ENCODE measurements around the gene CCDC88C.

Gene CCDC88C

DNA sequence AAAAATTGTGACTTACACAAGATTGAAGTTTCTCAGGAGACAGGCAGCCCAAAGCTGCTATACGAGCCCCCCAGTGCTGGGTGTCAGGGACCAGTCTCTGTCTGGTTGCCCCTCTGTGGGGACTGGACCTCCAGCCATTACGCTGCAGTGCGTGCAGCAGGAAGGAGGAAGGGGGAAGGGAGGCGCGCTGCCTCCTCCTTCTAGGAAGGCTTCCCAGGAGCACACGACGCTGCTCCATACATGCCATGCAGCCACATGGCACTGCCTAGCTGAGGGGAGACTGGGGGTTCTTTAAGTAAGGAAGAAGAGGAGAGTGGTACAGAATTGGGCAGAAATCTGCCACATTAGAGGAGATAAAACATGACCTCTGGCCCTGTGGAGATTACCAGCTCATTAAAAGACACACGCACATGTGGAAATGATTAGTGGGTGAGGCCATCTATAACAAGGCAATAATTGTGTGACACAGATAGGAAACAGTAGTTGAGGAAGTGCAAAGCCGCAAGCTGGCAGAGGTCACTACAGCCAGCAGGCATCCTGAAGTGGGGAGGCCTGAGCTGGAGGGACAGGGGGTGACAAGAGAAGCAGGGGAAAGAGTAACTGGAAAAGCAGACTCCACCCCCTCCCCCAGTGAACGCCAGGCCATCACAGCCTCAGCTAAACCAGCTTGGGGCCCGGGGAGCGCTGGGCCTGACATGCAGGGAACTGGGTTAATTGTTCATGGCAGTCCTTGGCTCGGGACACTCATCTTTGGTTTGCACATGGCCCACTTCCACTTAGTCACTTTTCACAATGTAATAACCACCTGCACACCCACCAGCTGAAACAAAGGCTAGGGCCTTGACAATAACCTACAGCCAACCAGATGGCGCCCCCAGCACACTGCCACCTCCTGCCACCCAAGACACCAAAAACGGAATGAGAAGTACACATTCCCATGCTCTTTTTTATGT is 39.6 kb downstream of the CCDC88C start:
- no peak for DNase-seq

DNA sequence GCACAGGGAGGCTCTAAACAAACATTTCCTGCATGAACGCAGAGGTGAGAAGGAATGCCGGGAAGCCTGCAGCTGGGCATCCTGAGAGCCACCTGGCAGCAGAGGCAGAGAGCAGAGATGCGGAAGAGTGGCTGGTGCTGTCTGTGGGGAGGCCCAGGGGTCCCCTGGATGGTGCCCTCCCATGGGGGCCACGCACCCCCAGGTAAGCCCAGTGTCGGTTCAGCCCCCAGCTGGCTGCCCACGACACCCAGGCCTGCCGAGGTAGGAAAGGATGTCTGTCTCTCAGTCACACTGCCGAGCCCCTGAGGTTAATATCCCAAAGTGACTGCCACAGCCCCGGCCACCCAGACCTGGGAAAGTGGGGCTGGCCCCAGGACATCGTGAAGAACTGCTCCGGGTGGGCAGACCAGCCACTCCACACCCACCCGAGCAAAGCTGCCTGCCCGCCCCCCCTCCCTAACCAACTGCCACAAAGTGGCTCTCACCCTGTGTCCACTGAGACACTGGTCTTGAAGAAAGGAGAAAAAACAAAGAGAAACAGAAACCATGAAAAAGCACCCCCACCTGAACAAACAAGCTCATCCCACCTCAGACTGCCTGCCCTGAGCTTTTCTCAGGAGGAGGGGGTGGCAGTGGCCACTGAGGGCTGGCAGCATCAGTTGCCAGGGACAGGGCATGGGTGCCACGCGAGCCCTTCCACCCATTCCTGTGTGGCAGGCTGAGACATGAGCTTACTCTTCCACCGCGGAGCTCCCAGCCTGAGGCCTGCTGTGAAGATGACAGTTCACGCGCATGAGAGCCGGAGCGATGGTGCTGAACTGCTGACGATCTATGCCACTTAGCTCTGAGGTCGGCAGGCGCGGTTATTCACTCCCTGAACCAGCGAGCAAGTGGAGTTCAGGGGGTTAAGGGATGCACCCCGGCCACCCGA is 40.8 kb downstream of the CCDC88C start:
- no peak for DNase-seq

DNA sequence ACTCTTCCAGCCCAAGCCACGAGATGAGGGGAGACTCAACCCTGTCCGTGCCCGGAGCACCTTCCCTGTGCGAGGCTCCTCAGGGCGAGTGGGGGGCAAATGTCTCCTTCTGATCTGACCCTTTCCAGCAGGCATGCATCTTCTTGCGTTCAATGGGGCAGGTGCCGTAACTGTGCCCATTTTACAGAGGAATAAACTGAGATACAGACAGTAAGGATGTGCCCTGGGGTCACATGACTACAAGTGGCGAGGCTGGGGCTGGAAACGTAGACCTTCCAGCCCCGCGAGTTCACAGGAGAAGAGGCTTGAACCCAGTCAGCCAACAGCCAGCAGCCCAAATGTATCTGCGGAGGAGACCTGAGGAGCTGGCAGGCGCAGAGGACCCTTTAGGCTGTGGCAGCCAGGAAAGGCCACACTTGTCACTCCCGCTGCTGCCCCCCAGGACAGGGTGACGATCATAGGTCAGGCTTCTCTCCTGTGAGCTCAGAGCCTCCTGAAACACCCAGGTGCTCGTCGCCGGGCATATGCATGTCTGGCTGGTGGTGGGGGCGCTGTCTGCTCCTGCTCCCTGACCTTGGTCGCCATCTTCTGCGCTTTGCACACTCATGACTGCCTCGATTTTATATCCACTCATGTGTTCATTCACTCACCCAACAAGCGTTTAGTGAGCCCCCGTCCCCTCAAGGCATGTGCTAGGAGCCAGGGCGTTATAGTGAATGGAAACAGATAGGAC is 41.7 kb downstream of the CCDC88C start:
- DNase-seq = no peak

DNA sequence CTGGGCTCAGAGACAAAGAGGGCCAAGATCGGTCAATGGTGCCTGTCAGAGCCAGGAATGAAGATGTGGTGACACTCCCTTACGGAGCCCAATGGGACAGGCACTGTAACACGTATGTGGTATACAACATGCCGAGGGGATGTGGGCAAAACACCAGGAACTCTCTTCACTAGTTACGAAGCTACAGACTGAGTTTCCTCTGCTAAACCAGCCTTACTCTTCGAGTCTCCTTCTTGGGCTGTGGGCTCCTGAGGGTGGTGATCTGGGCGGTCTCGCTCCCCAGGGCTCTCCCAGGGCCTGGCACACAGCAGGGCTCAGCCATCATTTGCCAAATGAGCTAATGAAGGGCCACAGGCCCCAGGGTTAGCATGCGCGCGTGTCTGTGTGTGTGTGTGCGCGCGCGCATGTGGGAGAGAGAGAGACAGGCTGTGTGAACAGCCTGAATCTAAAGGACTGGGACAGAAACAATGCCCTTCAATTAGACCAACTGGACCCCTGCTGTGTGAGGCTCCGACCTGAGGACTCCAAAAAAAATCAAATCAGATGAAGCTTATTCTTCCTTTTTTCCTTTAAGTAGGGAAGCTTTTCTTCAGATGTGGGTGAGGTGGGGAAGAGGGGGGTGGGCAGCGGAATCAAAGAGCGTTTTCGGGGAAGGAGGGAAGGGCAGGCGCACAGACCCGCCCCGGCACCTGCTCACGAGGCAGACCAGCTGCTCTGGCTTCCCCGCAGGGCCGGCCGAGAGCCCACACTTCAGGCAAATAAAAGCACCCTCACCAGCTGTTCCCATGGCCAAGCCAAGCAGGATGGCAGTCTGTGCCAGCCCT is 42.5 kb downstream of the CCDC88C start:
- no peak for DNase-seq

DNA sequence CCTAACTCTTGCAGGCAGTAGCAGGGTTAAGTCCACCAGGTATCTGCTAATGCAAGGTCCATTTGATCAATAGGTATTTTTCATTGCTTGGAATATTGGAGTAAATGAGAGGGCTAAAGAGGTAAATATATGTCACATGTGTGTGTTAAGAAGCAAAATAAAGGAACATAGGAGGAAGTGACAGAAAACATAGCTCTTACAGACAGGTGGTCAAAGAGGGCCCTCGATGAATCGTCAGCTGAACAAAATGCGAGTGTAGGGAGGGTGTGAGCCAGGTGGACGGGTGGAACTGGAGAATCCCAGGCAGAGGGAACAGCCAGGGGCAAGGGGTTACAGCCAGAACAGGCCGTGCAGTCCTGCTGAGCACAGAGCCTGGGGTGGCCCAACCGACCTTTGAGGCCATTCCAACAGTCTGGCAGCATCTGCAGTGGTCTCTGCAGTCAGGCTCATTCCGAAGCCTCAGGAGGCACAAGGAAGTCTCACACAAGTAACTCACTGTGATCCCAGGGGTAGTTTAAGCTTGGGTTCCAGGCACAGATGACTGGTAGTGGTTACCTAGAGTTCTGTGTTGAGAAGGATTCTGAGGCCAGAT is 43.2 kb downstream of the CCDC88C start:
- no peak for DNase-seq

DNA sequence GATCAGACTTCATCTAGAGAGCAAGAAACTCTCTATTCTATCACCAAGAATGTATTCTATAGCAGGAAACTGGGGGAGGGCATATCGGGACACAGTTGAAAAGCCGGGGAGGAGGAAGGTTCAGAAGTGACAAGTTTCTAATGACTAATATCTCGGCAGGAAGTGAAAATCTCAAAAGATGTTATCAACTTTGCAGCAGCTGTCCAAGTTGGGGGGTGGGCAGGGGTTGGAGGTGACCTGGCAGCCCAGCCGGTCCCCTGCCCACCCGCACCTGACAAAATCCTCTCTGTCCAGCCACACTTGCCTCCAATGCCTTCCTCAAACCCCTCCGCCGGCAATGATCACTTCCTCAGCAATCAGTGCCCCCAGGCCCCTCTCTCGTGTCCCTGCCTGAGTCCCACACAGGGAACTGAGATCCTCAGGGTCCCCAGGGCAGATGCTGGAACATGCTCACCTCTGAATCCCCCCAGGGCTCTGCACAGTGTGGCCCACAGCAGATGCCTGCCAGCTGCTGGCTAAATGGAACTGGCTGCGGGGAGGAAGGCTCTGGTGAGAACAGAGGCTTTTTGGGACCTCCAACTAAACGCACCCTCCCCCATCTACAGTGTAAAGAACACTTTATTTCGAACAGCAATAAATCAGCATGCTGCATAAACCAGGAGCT is 43.9 kb downstream of the CCDC88C start:
- no peak for DNase-seq

DNA sequence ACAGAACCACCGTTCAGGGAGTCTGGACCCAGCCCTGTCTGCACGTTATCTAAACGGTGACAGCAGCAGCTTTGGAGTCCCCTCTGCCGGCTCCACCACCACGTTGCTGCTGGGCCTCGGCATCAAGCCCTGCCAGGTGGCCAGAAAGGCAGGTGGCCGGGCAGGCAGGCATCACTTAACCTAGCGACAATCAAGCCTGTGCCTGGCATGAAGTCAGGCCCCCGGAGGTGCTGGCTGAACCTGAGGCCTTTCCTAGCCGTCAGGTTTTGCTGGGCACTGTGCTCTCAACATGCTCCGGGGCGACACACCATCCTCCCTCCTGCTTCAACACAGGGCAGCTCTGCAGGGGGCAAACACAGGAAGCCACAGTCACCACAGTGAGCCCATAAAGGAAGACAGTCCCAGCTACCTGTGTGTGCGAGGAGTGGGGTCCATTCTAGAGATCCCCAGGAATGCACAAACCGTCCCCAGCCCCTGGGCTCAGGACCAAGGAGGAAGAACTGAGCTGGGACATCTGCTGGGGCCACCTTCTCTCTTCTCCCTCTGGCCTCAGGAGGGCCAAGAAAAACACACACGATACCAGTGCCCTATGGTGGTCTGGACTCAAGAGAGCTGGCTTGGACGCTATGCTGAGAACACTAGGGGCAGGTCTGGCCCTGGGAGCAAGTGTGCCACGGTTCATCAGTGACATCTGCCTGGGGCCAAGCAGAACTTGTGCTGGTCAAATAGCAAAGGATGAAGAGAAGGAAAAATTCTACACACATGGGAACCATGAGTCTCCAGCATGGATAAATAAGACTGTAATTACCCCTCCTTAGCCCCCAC is 44.7 kb downstream of the CCDC88C start:
- no peak for DNase-seq

DNA sequence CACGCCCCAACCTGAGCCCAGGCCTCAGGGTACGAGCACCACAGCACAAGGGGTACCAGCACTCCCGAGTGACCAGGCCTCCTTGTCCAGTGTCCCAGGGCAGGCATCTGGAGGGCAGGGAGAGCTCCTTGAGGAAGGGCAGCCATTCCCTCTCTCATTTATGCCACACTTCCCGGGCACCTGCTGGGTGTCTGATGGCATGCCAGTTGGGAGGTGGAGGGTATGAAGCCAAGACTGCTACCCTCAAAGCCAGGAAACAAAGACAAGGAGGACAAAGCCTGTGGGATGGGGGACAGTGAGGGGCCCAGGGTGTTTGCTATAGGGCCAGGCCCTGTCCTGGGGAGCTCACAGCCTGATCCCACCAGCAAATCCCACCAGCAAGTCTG is 45.6 kb downstream of the CCDC88C start:
- DNase-seq = no peak

DNA sequence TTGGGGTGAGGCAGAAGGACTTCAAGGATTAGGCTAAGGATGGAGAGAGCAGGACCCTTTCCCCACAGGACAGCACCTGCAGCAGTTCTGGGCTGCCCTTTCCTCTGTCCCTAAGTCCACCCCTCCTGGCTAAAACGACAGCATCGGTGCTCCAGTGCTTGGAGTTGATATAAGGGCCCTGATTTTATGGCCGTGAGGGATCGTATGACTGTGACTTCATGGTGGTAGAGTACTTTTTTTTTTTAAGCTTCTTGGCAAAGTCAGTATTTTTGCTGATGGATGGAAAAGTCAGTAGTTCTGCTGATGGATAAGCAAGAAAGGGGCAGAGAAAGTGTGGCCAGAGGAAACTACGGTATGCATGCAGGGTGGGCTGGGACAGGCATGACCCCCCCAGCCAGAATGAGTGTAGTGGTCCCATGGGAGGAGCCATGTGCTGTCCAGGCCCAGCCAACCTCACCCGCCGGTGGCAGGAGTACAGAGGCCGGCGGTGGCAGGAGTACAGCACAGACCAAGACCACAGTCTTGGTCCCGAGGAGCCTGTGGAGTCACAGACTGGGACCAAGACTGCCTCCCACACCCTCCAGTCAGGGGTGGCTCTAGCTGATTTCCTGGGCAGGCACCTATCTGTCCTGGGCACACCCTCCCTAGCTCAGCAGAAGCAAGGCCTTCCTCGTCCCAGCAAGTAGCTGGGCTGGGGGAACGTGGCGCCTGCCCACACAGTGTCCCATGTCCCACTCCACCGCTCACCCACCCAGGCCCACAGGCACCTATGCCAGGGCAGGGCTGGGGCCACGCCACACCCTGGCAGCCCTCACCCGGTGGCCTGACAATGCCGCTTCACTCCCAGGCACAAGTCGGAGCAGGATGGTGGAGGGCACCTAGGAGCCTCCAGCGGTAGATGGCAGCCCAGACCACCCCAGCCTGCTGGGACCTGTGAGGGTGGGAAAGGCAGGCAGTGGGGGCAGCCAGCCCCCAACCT is 46.3 kb downstream of the CCDC88C start:
- no peak for DNase-seq

DNA sequence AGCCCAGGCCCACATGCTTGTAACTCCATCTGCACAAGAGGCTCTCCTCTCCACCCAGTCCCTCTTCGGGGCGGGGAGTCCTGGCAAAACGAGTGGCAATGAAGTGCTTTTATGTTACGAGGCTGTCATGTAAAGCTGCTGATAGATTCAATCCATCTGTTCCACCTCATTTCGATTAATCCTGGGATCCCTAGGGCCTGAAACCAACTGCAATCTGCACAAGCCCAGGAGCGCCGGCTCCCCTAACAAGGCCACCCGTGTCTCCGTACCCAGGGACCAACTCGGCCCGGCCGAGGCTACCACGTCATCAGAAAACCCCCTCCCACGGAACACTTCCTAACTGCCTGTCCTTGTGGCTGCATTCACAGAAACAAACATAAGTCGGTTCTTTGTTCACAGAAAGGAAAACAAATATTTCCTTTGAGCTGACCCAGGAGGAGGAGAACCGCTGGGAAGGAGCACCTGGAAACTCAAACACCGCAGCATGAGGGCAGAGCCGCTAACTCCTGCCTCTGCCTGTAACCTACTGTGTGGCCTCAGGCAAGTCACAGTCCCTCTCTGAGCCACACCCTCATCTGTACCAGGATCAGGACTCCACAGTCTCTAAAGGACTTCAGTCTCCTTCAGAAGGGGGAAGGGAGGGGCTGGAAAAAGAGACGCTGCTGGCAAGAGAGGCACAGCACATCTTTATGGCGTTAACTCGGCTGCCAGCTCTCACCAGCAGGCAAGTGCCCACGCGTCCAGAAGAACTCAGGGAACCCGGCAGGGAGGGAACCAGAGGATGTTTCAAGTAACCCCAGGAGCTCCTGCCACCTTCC is 47.8 kb downstream of the CCDC88C start:
- DNase-seq = no peak

DNA sequence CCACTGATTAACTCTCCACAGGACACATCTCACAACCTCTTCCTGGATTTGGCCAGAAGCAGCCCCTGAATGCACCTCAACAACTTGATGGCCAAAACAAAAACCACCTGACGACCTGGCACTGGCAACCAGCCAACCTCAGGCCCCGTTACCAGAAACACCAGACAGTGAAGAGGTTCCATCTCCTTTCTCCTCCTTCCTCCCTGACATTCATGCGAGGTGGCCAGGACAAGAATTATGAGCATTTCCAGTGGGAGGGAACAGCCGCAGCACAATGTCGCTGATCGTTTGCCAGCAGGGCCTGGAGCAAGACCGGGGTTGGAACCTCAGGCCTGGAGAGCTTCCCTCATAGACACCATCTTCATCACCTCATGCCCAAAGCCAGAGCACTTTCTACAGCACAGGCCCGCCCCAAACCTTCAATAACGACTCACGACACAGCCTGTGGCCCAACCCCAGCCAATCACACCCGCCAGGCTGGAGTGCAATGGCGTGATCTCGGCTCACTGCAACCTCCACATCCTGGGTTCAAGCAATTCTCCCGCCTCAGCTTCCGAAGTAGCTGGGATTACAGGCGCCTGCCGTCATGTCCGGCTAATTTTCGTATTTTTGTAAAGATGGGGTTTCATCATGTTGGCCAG is 48.7 kb downstream of the CCDC88C start:
- no peak for DNase-seq

DNA sequence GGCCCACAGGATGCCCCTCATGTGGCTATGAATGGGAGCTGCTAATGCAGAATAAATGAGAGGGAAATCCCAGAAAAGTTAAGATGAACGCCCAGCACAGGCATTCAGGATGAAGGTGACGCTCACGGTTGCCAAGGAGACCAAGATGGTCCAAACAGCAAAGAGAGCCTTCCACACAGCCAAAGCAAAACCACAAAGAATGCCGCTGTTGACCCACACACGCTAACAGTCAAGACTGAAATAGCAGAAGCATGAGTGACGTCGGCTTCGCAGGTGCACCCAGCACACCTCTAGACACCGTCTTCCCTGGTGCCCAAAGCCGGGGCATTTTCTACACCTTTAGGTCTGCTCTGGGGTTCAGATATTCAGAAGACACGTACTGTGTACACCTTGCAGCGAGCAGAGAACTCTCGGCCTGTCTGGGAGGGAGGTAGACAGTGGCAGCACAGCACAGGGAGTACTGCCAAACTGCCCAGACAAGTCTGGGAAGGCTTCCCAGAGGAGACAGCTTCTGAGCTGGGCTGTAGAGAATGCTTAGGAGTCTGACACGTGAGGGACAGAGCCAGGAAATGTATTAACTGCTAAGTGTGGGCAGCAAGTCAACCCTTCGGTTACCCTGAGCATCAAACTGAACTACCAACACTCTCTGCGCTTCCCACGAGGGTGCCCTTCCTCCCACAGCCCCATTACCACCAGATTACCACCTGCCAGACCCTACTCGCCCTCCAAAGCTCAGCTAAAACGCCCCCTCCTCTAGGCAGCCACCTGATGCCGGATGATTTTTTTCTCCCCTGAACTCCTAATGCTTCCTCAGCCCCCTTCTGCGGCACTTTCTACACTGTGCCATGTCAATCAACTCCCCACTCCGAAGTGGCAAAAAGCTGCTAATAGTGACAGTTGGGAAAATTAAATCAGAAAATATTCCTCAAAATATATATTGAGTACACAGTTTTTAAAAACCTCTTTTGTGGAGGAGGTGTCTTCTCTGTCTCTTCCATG is 50.1 kb downstream of the CCDC88C start:
- no peak for DNase-seq

DNA sequence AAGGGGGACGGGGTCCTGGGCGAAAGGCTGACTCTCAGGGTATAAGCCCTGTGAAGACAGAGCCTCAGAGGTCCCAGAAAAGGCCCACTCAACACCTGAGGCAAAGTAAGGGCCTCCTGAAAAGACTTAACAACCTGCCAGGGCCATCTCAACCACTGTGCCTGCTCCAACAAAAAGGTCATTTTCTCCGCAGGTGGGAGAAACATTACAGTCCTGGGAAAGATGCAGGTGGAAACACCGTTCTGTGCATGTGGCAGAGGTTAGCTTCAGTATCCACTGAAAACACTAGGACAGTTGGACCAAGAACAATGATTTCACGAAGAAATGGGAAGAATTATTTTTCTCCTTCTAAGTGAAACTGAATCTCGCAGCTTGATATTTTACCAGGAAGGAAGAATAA is 50.9 kb downstream of the CCDC88C start:
- no peak for DNase-seq

DNA sequence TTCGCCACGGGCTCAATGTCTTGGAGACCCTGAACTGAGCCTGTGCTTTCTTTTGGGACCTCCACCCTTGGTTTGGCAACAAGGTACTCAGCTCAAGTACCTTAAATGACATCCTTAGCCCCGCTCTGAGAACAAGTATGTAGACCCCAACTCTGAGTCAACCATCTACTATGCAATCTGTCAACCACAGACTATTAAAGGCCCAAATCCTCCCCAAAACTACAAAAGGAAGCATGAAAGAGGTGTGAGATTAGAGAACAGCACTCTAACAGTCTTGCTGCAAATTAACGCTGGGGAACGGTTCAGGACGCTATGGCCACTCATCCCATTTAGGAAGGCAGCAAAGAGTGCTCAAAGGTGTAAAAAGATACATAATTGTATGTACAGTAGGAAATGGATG is 52.1 kb downstream of the CCDC88C start:
- no peak for DNase-seq

DNA sequence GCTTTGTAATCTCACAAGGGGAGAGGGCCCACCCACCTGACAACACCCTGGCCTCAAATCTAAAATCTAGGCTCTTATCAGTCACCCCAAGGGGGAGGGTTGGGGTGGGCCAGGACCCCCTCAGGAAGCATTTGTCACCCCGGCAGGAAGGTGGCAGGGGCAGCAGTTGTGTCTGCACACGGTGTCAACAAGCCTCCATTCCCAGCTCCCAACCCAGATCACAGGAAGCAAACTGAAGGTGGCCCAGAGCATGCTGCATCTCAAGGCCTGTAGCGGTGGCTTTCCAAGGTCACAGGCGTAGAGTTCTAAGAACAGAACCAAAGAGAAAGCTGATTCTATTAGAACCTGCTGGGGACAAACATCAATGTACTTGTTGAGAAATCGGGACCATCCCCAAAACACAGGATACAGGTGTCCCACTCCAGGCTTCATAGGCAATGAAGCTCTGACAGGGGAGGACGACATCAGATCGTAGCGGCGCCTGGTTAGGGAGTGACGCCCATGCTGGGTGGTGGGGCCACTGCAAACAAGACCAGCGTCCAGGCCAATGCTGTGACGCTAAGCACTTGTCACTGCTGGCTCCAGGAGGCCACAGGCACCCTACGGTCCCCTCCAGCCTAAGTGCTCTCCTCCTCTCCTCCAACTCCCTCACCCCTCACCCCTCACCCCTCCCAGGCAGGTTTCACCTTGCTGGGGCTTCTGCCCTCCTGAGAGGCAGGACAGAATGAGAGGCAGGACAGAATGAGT is 52.9 kb downstream of the CCDC88C start:
- DNase-seq = no peak

All from HCEC 1CT (cell line).